Right hindlimb (tissue), 1 donor: ENCODE data around the gene KIF5C.
"Not testable (repeated sequence)": the region's sequence is repeated elsewhere in the genome, so short reads cannot be mapped to it uniquely, and the experiment has no call there.

Experiments
- DNase-seq: peaks from one replicate; pipeline ENCODE4 v3.0.0-alpha.2; 2018

The KIF5C gene

DNA sequence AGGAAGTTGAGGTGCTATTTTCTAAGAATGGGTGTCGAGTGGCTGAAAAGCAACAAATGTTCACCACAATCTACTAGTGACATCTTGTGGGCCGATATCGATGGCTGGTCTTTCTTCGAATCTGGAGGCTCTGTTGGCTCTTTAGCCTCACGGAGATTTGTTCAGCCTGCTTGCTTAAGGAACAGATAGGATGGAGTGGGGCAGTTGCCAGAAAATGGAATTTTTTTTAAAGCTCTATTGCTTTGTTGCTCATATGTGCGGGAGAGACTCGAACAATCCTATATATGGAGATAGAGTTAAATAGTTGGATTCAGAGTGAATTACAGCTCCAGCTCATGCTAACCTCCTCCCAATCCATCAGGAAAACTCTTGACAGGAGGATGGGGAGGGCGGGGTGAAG, 92.6 kb downstream of the KIF5C start:
- DNase-seq, result no peak

DNA sequence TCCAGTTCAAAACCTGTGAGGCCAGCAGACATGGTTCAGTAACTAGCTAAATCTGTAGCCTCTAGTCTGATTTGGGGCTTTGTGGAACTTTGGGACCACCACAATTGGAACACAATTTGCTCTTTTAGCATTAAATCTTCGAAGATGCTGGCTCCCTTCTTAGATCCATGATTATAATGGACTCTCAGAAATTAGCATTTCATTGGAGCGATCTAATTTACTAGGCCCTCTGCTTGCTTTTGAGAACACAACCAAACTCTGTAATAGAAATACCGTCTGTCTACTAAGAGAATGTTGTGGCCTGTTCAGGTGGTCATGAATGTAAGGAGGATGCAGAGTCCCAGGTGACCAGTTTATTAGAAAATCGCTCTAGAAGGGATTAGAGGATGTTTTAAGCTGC, 93.3 kb downstream of the KIF5C start:
- DNase-seq, result no peak

DNA sequence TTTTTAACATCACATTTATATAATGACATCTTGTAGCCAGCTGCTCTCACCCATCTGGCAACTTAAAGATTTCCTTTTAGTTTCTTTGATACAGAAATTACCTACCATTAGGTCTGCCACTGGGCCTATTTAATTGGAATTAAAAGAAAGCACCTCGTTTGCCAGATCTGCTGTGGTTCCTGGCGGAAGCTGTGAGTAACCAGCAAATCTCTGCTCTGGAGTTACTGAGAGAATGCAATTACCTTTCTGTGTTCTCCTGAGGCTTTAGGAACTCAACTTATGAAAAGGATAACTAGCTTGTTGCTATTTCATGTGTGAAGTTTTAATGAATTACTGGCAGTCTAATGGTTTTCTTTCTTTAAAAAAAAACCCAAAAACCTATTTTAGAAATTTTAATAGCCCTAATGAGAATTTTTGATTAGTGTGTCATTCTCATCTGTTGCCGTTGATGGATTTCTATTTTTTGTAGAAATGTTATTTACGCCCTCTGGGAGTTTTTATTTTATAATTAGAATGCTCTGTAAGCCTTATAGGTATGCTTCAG, 93.8 kb downstream of the KIF5C start:
- no peak for DNase-seq

GRCh38 chr2:148969659-148970061, 94.6 kb downstream of the KIF5C start:
- no peak for DNase-seq

- no peak for DNase-seq
These were observed 95.4 kb downstream of the KIF5C start for GRCh38 chr2:148970385-148970784.

DNA sequence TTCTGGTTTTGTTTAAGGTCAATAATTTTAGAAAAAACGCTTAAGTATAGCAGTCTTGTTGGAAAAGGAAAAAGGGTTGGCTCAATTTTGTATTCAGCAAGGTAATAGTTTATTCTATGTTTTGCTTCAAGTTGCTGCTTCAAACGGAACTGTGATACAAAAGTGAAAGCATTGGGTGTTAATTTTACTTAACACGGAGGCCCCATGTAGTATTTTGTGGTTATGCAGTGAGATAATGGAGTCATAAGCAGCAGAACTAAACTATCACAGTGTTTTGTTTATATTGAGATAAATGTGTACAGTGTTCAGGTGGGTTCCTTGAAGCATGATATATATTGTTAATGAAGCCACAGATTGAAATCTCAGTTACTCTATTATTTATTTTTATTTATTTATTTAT, 96.5 kb downstream of the KIF5C start:
- DNase-seq, result no peak

GRCh38 chr2:148974095-148974494, 99.1 kb downstream of the KIF5C start:
- no peak for DNase-seq

GRCh38 chr2:148978026-148978685, 103.1 kb downstream of the KIF5C start:
- DNase-seq, result no peak

DNA sequence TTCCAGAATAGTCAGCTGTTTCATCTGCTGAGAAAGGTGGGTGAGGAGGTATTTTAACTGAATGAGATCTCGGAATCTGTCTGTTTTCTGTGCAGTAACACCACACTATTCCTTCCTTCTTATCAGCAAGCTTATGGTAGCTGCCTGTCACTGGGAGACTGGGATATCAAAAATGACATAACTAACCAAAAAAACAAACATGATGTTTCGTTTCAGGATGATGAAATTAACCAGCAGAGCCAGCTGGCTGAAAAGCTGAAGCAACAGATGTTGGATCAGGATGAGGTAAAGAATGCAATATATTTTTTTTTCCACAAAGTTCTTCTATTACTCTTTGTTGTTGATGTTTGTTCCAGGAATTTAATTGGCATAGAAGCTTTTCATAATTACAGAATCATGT, 103.7 kb downstream of the KIF5C start:
- no peak for DNase-seq

DNA sequence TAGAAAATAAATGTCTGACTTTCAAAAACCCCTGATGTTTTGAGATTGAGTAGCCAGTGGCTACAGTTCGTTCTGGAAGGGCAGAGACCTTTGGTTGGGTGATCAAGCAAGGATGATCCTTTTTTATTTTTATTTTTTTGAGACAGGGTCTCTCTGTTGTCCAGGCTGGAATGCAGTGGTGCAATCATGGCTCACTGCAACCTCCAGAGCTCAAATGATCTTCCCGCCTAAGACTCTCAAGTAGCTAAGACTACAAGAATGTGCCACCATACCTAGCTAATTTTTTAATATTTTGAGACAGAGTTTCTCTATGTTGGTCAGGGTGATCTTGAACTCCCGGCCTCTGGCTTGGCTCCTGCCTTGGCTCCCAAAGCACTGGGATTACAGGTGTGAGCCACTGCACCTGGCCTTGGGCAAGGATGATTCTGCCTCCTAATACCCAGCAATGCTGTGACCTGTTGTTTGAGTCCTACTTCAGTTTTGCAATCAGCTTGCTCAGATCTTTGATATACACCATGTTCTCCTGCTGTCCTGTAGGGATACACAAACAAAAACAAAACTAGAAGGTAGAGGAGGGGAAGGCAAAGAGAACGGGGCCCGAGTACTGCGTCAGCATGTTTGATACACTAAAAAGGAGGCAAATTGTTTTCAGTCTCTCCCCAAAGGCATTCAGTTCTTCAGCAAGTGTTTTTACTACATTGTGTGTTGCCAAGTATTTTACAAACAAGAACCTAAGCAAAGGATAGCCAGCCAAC, 104.3 kb downstream of the KIF5C start:
- no peak for DNase-seq

- DNase-seq, result no peak
These were observed 104.9 kb downstream of the KIF5C start for GRCh38 chr2:148979919-148980277.

DNA sequence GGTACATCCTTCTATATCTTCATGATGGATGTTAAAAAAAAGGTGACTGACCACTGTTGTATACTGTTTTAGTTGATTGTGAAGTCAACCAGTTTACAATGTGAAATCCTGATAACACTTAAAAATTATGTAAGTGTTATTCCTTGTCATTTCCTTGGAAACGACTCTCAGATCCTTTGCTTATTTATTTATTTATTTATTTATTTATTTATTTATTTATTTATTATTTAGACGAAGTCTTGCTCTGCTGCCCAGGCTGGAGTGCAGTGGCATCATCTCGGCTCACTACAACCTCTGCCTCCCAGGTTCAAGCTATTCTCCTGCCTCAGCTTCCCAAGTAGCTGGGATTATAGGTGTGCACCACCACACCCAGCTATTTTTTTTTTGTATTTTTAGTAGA, 105.5 kb downstream of the KIF5C start:
- DNase-seq, result not testable (repeated sequence)

- DNase-seq, result no peak
These were observed 106.3 kb downstream of the KIF5C start for GRCh38 chr2:148981324-148981723.

- no peak for DNase-seq
These were observed 106.8 kb downstream of the KIF5C start for GRCh38 chr2:148981781-148982180.

- no peak for DNase-seq
These were observed 107.3 kb downstream of the KIF5C start for GRCh38 chr2:148982282-148982681.

DNA sequence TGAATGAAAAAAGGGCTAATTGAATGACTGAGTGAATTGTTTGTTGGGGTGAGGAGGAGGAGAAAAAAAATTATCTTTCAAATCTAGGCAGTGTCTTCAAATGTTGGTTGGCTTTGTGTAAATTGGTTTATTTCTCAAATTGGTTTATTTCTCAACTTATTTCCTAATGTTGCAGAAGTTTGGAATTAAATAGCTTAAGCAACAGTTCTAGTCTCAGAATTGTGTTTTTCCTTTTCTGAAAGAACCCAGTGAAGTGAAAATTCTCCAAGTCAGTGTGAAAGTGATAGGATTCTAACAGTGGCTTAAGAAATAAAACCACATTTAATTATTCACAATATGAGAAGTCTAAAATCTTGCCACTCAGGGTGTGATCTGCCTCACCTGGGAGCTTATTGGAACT, 108.9 kb downstream of the KIF5C start:
- DNase-seq, result no peak

DNA sequence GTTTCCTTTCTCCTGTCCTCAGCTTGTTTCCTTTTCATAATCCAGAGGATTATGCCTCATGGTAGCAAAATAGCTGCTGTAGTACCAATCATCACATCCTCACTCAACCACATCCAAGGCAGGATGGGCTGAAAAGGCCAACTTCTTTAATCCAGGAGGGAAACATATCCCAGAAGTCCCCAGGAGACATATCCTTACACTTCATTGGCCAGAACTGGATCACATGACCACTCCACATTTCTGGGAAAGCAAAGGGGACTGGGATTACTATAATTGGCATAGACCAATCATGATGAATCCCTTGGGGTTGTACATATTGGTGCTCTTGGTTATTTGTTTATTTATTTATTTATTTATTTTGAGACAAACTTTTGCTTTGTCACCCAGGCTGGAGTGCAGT, 109.4 kb downstream of the KIF5C start:
- no peak for DNase-seq

DNA sequence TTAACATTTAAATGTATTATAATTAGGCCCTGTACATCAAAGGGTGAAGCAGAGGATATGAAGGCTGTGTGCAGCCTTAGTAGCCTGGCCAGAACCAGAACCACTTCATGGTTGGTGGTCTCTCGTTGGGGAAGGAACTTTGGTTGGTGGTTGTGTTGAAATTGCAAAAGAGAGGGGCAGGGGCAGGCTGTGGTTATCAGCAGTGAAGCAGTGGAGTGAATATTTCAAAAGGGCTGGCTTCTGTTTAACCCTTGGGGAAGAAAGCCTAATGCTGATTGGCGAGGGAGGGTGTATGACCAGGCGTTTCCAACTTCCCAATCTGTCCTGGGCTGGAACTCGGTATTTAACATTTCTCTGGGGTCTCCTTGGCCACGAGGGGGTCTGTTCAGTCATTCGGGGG, 112.3 kb downstream of the KIF5C start:
- DNase-seq, result no peak

DNA sequence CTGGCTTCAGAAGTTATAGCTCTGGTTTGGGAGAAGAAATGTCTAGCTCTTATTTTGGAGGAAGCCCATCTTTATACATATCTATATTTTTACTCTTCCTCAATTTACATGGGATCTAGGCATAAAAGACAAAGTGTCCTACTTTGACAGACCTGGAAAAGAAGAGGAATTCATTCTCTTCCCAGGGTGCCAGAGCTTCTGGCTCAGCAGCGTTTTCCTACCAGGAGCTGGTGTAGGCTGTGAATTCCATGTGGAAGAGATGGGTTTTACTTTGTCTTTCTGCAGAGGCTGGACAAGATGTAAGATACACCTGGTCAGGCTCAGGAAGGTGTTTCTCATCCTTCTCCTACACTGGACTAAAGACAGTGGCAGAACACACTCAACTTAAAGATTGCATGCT, 113.3 kb downstream of the KIF5C start:
- no peak for DNase-seq

DNA sequence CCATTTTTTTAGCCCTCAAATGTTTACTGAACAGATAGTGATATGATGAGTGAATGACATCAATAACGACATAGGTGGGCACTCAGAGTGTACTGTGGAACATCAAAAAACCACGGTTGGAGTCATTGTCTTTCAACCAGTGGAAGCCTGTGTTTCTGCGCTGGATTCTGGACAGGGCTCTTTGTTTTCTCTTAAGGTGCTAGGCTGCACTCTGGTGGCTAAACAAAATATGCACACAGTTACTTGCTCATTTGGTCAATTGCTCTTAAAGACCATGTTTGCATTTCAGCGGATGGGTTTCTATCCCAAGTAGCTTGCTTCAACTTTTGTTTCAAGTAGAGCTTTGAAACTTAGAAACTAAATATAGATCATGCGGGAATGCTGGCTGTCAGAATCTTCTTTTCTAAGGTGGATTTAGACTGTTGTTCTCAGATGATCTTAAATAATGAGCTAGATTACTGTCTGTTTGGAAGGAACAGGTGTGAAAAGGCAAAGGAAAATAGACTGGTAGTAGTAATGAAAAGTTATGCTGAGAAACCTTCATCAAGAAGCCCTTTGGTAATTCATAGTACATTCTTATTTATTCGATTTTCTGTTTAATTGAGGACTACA, 115.0 kb downstream of the KIF5C start:
- peak; percentile 75 for DNase-seq

DNA sequence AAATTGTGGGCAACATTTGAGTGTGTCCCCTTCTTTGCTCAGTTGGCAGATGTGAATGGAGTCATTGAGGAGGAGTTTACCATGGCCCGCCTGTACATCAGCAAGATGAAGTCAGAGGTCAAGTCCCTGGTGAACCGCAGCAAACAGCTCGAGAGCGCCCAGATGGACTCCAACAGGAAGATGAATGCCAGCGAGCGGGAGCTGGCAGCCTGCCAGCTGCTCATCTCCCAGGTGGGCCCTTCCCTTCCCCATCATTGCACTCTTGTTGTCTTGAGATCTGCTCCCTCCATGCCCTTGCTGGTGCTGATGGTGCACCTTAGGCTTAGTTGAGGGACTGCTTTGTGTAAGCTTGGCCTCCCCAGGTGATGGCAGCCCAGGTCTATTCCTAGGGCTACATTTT, 115.9 kb downstream of the KIF5C start:
- no peak for DNase-seq

DNA sequence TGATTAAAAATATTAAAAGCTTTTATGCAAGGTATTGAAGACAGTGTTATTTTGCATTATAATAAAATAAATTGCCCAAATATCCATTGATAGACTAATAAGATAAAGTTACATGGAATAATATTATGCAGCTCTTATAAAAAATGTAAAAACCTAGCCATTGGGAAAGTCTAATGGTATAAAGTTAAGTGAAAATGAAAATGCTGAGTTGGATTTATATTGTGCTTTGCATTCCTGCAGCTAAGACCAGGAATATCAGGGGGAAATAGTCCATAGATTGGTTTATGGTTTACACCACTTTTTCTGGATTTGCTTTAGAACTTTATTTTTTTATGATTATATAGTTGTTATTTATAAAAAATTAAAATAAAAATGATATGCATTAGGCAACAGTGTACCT, 117.4 kb downstream of the KIF5C start:
- DNase-seq, result no peak

- DNase-seq, result no peak
These were observed 118.3 kb downstream of the KIF5C start for GRCh38 chr2:148993351-148993750.

- no peak for DNase-seq
These were observed 119.3 kb downstream of the KIF5C start for GRCh38 chr2:148994341-148994740.
